Right atrium auricular region (tissue), 2 donors: ENCODE results near the gene PTPN12. TPM values are rescaled to one million over a fixed set of nuclear protein-coding genes. Genes with fewer than 3 reads are reported as not detected.

Experiments
- DNase-seq: peaks from one replicate; pipeline ENCODE4 v3.0.0-alpha.2; 2019; ENCODE audit warnings: low spot score
- H3K27ac ChIP-seq, 2 donors: fragments of 200-600 bp; sonication (generic); 1 replicate in 1 of 2; 2 replicates in 1 of 2; pipeline ENCODE4 v1.5.1; 2016 to 2019
- H3K27me3 ChIP-seq, 2 donors: fragments of 200-600 bp; sonication (generic); one replicate each; pipeline versions ENCODE4 v1.5.1 to v1.6.0; 2017 to 2019
- H3K36me3 ChIP-seq: fragments of 200-600 bp; sonication (generic); one replicate; pipeline ENCODE4 v1.5.1; 2016
- H3K4me1 ChIP-seq, 2 donors: fragments of 200-600 bp; sonication (generic); one replicate each; pipeline versions ENCODE4 v1.5.1 to v1.6.0; 2017 to 2019
- H3K4me3 ChIP-seq, 2 donors: fragments of 200-600 bp; sonication (generic); 1 replicate in 1 of 2; 2 replicates in 1 of 2; pipeline ENCODE4 v1.5.1; 2017 to 2019; ENCODE audit warnings: mild to moderate bottlenecking in 1 of 2, moderate library complexity in 1 of 2
- H3K9me3 ChIP-seq, 2 donors: fragments of 200-600 bp; sonication (generic); one replicate each; pipeline ENCODE4 v1.5.1; 2019
- total RNA-seq, 2 donors: library from RNA; depleted of rRNA; stranded (reverse); fragments of >200 nt; gene quantifications; one replicate each; pipeline ENCODE4 v1.1.0, GENCODE V29; 2016
- TF ChIP-seq, protein P1 (sequence below), 2 donors: fragments of 200-600 bp; sonication (generic); IDR thresholded peaks; one replicate each; pipeline ENCODE4 v1.5.1; 2019; ENCODE audit warnings: antibody characterized with exemption in 2 of 2

Gene PTPN12
- 10 to 100 TPM; 38.8 to 54.2 TPM for total RNA-seq

DNA sequence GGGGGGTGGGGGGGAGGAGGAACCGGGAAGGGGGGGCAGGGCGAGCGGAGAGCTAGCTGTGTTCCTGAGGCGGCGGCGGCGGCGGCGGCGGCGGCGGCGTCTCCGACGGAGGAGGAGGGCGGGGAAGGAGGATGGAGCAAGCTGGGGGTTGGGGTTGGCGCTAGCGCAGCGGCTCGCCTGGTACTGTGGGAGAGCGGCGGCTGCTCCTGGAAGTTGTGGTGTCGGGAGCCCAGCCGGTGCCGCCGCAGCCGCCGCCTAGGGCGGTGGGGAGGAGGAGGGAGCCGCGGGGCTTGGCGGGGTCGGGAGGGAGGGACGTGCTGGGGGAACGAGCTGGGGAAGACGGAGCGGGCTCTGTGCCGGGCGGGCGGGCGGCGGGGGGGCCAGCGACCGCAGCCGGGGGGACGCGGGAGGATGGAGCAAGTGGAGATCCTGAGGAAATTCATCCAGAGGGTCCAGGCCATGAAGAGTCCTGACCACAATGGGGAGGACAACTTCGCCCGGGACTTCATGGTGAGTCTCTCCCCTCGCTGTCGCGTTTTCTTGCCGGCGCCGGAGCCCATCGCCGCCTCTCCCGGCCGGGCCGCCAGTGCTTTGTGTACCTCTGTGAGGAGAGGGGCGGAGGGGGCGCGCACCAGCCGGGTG lies at the start of gene PTPN12:
TSS of gene PTPN12 (plus strand) at position 160 of the 642 bp plus-strand sequence. CDS start at position 412, 252 bp downstream.
- peak; percentile 66 for DNase-seq
- TF ChIP-seq, protein P1, sequence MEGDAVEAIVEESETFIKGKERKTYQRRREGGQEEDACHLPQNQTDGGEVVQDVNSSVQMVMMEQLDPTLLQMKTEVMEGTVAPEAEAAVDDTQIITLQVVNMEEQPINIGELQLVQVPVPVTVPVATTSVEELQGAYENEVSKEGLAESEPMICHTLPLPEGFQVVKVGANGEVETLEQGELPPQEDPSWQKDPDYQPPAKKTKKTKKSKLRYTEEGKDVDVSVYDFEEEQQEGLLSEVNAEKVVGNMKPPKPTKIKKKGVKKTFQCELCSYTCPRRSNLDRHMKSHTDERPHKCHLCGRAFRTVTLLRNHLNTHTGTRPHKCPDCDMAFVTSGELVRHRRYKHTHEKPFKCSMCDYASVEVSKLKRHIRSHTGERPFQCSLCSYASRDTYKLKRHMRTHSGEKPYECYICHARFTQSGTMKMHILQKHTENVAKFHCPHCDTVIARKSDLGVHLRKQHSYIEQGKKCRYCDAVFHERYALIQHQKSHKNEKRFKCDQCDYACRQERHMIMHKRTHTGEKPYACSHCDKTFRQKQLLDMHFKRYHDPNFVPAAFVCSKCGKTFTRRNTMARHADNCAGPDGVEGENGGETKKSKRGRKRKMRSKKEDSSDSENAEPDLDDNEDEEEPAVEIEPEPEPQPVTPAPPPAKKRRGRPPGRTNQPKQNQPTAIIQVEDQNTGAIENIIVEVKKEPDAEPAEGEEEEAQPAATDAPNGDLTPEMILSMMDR (IDR thresholded peaks at IDR 0.05) = no peak

DNA sequence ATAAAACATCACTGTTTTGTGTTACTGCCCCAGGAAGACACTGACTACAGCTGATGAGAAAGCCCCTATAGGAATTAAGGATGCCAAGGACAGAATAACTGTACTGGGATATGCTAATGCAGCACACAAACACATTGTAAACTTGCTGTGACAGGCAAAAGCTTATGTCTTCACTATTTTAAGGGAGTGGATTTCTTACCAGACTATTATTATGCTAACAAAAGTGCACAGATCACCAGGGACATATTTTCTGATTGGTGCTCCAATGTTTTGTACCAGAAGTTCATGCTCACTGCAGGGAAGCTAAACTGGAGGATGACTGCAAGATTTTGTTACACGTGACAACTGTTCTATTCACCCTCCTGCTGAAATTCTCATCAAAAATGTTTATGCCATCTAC lies 48.1 kb upstream of the PTPN12 start:
- no peaks in the 10 kb centered on the region for H3K9me3 ChIP-seq
- no peaks in the 10 kb centered on the region for H3K27me3 ChIP-seq
- H3K27ac ChIP-seq = no peak overlapping the region
- no peak for DNase-seq
- TF ChIP-seq, protein P1 (IDR thresholded peaks at IDR 0.05) = no peak
- no peaks in the 10 kb centered on the region for H3K36me3 ChIP-seq
- no peak overlapping the region for H3K4me3 ChIP-seq
- no peaks in the 10 kb centered on the region for H3K4me1 ChIP-seq

More for the DNA sequence above, at the start of gene PTPN12:
- no peaks in the 10 kb centered on the region for H3K36me3 ChIP-seq
- no peaks in the 10 kb centered on the region for H3K27me3 ChIP-seq
- H3K4me3 ChIP-seq = peak within 1 kb of the TSS; percentile 76 to 84
- H3K4me1 ChIP-seq = peaks cover 0 to 25% of the 10 kb centered on the region in 2 donors
- no peaks in the 10 kb centered on the region for H3K9me3 ChIP-seq
- H3K27ac ChIP-seq = peak within 1 kb of the TSS; percentile 95 to 98

DNA sequence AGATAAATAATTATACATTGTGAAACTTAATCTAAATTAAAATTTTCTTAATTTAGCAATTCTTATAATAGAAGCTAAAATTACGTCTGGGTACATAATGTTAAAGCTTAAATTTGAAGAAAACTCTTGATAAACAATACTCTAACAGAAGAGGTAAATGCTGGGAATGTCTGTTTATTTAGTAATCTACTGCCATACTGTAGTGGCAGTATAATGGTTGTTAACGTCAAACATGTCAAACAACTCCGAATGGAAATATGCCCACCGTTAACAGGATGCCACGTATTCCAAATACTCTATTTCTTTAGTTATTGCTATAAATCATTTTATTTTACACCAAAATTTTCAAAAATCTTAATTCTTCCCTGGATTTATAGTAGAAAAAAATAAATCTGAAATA lies 40.0 kb upstream of the PTPN12 start:
- Histone ChIP-seq H3K4me1 (peaks cover 0 to 5% of the 10 kb centered on the region in 2 donors), H3K27ac (no peak overlapping the region), H3K4me3 (no peak overlapping the region), H3K9me3 (no peaks in the 10 kb centered on the region), H3K27me3 (no peaks in the 10 kb centered on the region), H3K36me3 (no peaks in the 10 kb centered on the region)
- no peak for DNase-seq
- TF ChIP-seq, protein P1 (IDR thresholded peaks at IDR 0.05) = no peak

DNA sequence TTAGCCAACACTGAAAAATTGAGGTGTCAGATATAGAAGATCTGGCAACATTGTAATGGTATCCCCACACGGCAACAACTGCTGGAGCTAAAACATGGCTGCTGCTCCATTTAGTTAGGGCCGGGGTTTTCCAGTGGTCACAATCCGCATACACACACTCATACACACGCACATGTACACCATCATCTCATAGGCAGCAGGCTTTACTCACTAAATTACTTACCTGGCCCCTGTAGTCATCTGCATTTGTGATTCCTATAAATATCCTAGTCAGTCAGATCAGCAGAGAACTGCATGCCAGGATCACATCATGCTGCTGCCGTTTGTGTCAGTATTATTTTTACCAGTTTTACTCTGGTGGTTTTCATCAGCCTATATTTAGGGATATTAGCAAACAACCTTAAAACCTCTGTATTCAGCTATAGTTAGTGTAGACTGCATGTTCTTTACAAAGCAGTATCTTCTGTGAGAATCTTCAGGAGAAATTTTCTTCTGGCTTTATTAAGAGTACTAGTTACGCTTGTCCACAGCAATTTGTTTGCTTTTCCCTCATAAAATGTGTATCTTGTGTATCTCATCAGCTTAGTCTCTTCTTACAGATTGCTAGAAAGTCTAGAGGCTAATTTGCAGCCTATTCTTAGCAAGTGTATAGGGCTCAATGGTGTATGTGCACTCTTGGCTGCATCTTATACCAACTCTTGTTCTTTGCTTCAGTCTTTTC lies 38.3 kb upstream of the PTPN12 start:
- Histone ChIP-seq H3K4me1 (peaks cover 0 to 5% of the 10 kb centered on the region in 2 donors), H3K9me3 (no peaks in the 10 kb centered on the region), H3K27me3 (no peaks in the 10 kb centered on the region), H3K27ac (no peak overlapping the region), H3K4me3 (no peak overlapping the region), H3K36me3 (no peaks in the 10 kb centered on the region)
- TF ChIP-seq, protein P1 (IDR thresholded peaks at IDR 0.05) = no peak
- DNase-seq = no peak

DNA sequence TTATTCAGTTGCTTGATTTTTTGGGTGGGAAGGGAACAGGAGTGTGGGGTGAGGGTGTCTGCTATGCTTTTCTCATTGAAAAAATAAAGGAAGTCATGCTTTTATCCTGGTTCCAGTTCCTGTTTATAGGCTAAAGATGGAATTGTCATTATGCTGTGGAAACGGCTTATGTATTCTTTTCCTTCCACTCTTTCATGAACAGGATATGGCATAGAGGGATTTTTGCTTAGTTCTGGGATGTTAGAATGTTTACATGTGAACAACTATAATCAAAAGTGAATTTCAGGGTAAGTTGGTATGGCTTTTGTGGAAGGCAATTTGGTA lies 35.9 kb upstream of the PTPN12 start:
- no peak for DNase-seq
- H3K27me3 ChIP-seq = no peaks in the 10 kb centered on the region
- H3K9me3 ChIP-seq = no peaks in the 10 kb centered on the region
- no peak overlapping the region for H3K27ac ChIP-seq
- TF ChIP-seq, protein P1 (IDR thresholded peaks at IDR 0.05) = no peak
- H3K36me3 ChIP-seq = no peaks in the 10 kb centered on the region
- no peak overlapping the region for H3K4me3 ChIP-seq
- H3K4me1 ChIP-seq = peaks cover 0 to 5% of the 10 kb centered on the region in 2 donors
